HG02798 (cell line): ENCODE measurements around the gene LRR1.
"Not testable (repeated sequence)": the region's sequence is repeated elsewhere in the genome, so short reads cannot be mapped to it uniquely, and the experiment has no call there.

Experiments used
- ATAC-seq: cut with Tn5 transposase; IDR thresholded peaks from one replicate; pipeline ENCODE4 v1.9.1; 2021; ENCODE audit warnings: mild to moderate bottlenecking; ENCODE audit not compliant: unreplicated experiment, poor library complexity

LRR1 gene

DNA sequence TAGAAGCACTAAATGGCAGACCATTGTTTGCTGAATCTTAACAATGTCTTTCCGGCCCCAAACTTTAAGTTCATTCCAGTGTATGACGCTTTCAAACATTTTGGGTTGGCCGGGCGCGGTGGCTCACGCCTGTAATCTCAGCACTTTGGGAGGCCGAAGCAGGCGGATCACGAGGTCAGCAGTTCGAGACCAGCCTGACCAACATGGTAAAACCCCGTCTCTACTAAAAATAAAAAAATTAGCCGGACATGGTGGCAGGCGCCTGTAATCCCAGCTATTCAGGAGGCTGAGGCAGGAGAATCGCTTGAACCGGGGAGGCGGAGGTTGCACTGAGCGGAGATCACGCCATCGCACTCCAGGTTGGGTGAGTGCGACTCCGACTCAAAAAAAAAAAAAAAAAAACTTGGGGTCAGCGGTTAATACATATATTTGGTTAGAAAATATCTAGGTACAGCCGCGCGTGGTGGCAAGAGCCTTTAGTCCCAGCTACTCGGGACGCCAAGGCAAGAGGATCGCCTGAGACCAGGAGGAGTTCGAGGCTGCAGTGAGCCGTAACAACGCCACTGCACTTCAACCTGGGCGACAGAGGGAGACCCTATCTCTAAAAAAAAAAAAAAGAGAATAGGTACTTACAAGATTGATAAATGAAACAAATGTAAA lies 13.6 kb upstream of the LRR1 start:
- not testable (repeated sequence) for ATAC-seq

DNA sequence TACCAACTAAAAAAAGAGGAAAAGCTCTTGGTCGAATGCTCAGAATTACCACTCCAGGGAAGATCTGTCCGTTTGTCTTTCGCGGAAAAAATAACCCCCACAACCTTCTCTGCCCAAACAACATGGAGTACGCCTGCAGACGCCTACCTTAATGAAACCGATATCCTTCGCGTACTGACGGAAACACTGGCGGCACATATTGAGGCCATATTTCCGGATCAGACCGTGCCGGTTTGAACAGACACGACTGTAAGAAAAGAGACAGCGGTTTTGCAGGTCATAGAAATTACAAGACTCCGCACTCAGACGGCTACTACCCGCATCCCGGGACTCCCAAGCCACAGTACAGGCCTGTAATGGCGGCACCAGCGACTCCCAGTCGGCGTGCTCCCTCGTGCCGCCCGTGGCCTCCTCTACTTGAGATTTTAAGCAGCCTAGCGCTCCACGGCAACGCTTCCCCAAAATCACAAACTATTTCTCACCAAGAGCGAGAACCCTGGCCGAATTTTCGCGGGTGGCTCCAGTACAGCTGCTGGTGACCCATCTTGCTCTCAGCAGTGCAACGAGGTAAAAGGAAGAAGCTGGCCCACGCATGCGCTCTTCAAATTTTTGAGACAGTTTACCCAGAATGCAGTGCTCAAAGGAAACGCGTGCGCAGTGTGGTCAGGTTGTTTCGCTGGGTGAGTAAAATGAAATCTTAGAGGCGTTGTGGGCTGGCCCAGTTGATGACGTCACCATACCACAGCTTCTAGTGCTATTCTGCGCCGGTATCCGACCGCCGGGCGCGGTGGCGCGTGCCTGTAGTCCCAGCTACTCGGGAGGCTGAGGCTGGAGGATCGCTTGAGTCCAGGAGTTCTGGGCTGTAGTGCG lies 12.7 kb upstream of the LRR1 start, which contains the start of gene RPS29:
Gene RPS29, minus strand, starts transcription at position 578 of the 870 bp plus-strand sequence. Its CDS starts 34 bp downstream, at position 544.
- ATAC-seq, result peak; percentile 91

DNA sequence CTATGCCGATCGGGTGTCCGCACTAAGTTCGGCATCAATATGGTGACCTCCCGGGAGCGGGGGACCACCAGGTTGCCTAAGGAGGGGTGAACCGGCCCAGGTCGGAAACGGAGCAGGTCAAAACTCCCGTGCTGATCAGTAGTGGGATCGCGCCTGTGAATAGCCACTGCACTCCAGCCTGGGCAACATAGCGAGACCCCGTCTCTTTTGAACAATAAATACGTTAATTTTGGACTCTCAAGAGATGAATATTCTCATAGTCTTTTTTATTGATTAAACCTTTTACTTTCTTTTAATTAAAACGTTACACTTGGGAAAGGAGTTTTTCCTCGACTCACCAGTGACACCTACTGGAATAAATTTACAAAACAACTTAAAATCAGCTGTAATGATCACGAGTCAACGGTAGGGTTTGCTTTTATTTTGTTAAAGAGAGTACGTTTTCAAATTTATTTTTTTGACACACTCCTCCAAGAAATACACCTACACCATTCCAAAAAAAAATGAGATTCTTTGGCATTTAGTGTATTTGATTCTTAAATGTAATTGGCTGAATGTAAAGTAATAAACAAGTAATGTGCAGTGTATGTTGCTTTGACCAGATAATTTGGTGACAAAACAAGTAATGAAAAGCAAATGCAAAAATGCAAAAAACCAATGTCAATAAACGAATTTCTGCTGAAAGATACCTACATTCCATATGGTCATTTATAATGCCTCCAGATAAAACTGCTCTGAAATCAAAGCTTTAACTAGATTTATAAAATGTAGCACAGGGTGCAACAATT lies 11.9 kb upstream of the LRR1 start:
- ATAC-seq, result peak; percentile 30

DNA sequence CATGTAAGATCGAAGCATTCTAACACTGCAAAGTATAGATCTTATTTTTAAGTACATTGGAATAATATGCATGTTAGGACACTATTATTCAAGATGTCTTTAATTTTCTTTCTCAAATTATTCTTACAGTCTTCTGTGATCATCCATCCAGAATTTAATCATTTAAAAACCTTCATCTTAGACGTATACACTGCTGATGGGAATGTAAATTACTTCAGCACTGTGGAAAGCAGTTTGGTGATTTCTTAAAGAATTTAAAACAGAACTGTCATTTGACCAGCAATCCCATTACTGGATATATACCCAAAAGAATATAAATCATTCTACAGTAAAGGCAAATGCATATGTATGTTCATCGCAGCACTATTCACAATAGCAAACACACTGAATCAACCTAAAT lies 9.4 kb upstream of the LRR1 start:
- ATAC-seq, result no peak

DNA sequence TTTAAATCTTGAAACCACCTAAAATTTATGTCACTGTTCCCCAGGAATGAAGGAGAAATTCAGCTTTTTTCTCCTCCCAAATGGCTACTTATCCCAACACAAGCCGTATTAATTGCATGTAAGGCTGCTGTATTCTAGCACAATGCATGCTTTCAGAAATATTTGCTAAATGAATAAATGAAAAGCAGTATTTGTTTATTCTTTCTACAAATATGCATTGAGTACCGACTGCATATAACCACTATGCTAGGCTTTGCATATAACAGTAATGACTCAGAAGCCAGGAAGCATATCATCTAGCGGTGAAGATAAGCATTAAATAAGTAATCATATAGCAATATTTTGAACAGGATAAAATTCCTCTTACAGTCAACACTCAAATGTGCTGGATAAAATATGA lies 5.7 kb upstream of the LRR1 start:
- ATAC-seq, result no peak

DNA sequence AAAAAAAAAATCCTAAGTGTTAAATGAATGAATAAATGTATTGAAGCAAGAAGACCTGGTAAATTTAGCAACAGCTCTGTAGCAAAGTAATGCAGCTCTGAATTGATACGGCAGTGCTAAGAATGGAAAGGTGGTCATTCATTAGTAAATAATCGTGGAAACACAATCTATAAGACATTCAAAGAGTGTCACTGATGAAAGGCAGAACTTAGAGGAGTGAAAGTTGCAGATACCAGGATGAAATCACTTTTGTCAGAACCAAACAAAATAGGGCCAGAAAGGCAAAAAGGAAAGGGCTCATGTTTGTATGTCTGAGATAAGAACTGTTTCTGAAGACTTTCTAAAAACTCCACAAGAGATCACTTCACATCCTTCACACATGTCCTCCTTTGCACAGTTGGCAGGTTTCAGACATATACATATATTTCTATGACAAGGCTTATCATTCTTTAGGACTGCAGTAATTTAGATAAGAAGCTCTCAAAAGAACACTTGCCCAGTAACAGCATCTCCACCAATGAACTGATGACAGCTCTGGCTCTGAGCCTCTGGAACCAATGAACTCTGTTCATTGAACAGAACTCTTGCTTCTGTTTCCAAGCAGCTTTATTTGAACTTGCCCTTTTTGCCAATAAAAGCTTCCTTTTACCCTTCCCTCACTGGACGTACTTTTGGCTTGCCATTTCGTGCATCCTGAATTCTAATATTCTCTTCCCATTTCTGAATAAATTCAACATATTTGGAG lies 4.2 kb upstream of the LRR1 start:
- ATAC-seq, result peak; percentile 24

DNA sequence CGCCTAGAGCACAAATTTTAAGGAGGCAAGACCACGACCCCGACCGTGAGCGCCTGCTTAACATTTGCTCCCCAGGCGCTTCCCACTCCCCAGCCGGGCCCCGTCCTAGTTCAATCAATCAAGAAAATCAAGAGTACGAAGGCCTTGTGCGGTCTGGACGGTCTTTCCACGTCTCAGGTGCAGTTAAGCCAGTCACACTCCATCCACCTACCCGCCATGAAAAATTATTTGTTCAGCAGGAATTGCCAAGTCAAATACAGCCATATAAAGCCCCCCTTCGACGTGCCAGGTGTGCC lies 603 bp upstream of the LRR1 start:
- ATAC-seq, result no peak

DNA sequence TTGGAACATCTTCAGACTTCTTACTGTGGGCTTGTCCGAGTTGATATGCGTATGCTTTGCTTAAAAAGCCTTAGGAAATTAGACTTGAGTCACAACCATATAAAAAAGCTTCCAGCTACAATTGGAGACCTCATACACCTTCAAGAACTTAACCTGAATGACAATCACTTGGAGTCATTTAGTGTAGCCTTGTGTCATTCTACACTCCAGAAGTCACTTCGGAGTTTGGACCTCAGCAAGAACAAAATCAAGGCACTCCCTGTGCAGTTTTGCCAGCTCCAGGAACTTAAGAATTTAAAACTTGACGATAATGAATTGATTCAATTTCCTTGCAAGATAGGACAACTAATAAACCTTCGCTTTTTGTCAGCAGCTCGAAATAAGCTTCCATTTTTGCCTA lies 8.8 kb downstream of the LRR1 start:
- no peak for ATAC-seq

DNA sequence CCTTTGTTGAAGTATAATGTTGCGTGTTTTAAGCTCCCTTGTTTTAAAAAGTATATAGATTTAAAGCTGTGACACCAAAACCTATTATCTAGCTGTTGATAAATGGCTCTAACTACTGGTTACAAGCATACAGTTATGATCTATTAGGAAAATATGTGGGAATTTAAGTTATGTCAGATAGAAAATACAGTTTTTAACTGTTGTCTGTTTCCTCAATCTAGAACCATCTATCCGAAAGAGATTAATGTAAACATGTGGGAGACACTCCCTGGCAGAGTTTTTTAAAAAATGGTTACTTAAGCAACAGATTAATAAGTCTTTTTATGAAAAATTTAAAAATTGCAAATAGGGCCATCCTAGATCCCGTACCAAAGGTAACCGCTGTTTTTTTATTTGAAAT lies 13.5 kb downstream of the LRR1 start:
- ATAC-seq, result no peak

DNA sequence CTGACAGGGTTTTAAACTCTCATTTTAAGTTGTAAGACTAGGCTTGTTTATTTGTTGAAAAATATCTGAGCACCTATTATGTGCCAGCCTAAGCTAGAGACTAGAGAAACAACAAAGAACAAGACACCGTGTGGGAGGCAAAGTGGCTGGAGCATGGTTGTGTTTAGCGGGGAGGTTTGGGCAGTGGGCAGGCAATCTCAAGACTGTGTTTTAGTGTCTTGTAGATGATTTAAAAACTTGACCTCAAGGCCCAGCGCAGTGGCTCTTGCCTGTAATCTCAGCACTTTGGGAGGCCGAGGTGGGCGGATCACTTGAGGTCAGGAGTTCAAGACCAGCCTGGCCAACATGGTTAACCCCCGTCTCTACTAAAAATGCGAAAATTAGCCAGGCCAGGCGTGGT lies 13.9 kb downstream of the LRR1 start:
- no peak for ATAC-seq

DNA sequence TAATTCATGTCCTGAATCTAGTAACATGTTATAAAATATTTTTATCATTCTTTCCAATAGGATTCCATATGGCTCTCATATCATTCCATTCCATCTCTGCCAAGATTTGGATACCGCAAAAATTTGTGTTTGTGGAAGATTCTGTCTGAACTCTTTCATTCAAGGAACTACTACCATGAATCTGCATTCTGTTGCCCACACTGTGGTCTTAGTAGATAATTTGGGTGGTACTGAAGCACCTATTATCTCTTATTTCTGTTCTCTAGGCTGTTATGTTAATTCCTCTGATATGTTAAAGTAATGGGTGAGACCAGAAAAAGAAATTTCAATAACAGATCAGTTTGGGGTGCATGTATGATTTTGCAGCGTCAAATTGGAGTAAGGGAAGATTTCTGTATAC lies 15.5 kb downstream of the LRR1 start:
- ATAC-seq, result no peak

DNA sequence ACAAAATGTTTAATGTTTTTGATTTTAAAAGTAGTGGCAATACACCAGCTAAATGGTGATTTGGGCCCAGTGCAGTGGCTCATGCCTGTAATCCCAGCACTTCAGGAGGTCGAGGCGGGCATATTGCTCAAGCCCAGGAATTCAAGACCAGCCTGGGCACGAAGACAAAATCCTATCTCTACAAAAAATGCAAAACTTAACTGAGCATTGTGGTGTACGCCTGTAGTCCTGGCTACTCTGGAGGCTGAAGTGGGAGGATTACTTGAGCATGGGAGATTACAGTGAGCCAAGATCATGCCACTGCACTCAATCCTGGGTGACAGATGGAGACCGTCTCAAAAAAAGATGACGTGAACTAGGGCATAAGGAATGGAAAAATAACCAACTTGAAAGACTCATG lies 17.0 kb downstream of the LRR1 start:
- no peak for ATAC-seq

DNA sequence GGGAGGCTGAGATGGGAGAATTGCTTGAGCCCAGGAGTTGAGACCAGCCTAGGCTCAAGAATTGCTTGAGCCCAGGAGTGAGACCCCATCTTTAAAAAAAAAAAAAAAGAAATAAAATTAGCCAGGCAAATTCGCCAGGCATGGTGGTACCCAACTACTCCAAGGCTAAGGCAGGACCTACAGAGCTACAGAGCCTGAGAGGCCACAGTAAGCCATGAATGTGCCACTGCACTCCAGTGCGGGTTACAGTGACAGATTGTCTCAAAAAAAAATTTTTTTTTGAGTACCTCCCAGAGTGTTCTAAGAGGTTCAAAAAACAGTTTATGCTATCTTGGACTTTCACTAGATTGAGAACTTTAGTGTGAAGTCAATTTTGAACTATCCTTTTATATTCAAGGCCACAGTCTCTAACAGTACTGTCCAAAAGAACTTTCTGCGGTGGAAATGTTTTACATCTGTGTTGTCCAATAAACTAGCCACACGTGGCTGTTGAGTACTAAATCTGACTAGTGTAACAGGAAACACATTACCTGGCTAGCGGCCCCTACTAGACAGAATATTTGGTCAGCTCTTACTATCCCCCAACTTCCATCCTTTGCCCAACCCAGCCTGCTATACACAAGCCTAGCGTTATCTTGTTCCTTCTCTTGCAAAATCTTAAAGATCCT lies 19.2 kb downstream of the LRR1 start:
- ATAC-seq, result no peak

DNA sequence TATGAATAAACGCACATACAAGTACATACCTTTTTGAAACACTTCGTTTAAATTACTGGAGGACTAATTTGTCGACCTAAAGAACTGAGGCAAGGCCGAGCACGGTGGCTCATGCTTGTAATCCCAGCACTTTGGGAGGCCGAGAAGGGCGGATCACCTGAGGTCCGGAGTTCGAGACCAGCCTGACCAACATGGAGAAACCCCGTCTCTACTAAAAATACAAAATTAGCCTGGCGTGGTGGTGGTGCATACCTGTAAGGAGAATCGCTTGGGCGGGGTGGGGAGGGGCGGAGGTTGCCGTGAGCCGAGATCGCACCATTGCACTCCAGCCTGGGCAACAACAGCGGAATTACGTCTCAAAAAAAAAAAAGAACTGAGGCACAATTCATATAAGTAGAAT lies 20.5 kb downstream of the LRR1 start:
- not testable (repeated sequence) for ATAC-seq

DNA sequence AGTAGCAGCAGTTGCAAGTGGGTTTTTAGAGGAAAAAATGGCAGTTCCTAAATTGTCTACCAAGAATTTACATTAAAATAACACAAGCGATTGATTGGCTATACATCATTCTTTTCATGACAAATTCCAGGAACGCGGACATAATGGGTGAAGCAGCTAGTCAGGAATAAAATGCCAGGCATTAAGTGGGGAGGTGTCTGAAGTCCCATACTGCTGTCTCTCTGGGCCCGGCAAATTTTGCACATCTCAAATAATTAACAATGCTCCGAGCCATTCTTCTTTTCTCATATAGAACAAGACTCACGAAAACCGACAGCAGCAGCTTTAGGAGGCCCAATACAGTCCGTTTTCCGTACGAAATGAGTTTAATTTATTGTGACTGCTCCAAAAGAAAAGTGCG lies 21.0 kb downstream of the LRR1 start:
- ATAC-seq, result no peak

DNA sequence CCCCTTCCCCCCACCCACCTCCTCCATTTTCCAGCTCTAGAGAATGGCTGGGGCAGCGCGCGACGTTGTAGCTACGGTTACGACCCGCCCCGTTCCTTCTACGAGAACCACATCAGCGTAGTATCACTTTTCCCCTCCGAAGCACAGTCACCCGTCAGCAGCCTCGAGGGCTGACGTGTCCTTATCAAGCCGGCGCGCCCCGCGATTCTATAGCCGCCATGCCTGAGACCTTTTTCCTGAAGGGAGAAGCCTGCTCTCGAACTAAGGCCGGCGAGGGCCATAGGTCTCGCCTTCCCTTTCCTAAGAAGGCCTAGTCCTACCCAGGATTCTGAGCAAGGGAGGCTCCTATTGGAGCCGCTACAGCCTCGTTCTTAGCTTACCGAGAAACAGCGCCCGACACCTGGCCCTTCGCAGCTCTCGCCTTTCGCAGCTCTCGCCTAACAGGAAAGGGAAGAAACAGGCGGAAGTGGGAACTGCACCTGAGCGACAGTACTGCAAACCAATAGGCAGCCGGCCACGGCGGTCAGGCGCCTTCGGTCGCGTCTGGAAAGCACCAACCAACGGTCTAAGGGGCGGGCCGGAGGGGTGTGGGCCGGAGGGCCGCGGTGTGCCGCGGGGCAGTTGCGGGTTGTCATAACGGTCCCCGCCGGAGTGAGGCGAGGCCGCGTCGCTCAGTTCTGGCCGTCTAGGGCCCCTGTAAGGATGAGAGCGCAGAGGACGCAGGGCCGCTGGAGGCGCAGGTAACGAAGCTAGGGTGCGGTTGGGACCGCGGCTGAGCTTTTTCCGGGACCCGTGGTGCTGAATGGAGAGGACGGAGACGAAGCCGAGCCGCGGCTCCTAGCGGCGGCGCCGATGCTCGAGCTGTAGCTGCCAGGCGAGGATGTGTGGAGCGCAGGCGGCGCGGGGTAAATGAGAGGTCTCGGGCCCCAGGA lies 21.7 kb downstream of the LRR1 start, which contains the start of the genes MGAT2 and RPL36AL:
Gene MGAT2, plus strand, starts transcription at position 618 of the 932 bp plus-strand sequence. CDS start 470 bp downstream, outside the sequence.
Gene RPL36AL, minus strand, starts transcription at position 445 of the 932 bp plus-strand sequence. CDS start 1,522 bp downstream, outside the sequence.
- peak; percentile 91 for ATAC-seq

DNA sequence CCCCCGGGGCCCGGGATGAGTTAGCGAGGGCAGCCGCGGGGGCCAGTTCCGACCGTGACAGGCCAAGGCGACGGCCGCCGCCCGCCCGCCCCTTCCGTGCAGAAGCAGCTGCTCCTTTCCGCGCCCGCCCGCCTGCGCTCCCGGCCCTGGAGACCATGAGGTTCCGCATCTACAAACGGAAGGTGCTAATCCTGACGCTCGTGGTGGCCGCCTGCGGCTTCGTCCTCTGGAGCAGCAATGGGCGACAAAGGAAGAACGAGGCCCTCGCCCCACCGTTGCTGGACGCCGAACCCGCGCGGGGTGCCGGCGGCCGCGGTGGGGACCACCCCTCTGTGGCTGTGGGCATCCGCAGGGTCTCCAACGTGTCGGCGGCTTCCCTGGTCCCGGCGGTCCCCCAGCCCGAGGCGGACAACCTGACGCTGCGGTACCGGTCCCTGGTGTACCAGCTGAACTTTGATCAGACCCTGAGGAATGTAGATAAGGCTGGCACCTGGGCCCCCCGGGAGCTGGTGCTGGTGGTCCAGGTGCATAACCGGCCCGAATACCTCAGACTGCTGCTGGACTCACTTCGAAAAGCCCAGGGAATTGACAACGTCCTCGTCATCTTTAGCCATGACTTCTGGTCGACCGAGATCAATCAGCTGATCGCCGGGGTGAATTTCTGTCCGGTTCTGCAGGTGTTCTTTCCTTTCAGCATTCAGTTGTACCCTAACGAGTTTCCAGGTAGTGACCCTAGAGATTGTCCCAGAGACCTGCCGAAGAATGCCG lies 22.6 kb downstream of the LRR1 start:
- ATAC-seq, result peak; percentile 31
